GM21515 (cell line): ENCODE data around the gene PROC.
"Not testable (repeated sequence)": the region's sequence is repeated elsewhere in the genome, so short reads cannot be mapped to it uniquely, and the experiment has no call there.

Experiments
- ATAC-seq: cut with Tn5 transposase; IDR thresholded peaks from one replicate; pipeline ENCODE4 v1.9.1; 2021; ENCODE audit not compliant: unreplicated experiment

Gene PROC

DNA sequence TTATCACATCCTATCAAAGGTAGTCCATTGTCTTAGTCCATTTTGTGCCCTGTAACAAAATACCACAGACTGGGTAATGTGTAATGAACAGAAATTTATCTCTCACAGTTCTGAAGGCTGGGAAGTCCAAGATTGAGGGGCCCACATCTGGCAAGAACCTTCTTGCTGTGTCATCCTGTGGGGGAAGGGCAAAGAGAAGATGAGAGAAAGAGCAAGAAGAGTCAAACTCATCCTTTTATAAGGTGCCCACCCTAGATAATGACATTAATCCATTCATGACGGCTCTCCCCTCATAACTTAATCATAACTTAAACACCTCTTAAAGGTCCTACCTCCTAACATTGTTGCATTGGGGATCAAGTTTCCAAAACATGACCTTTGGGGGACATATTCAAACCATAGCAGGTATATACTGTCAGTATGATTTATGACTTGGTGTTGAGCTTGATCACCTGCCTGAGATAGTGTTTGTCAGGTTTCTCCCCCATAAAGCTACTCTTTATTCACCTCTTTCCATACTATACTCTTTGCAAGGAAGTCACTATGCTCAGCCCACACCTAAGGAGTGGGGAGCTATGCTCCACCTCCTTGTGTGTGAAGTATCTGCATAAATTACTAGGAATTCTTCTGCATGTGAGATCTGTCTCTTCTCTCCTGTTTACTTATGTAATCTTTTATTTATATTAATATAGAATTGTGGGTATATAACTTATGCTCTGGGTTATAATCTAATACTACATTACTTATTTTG lies 25.2 kb upstream of the PROC start:
- no peak for ATAC-seq

DNA sequence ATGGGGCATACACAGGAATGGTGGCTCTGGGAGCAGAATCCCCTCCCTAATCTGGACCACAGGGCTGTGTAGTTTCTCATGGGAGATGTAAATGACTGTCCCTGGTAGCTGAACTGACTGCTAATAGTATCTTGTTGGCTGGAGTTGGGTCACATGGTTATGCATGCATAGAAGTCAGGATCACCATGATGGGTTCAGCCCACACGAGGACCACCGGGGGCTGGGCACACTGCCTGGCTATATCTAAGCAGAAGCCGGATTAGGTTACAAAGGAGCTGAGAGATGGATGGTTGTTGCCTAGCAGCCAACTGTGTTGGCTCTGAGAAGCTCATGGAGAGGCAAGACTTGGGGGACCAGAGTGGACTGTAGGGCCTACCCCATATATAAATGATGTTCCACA lies 23.7 kb upstream of the PROC start:
- no peak for ATAC-seq

- no peak for ATAC-seq
Observed at GRCh38 chr2:127397568-127398238, 20.5 kb upstream of the PROC start.

DNA sequence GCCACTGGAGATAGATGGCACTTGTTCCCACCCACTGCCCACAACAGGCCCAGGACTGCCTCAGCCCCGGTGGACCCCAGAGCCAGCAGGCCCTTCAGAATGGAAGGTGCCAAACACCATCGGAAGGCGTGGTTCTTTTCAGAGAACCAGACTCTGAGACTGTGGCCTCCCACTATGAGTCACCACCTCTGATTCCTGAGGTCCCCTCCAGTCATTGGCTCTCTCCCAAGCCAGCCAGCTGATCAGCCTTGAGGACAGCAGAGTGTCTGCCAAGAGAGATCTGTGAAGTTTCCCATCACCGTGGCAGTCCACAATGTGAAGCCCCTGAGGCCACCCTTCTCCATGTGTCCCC lies 20.0 kb upstream of the PROC start:
- ATAC-seq: peak; percentile 86

DNA sequence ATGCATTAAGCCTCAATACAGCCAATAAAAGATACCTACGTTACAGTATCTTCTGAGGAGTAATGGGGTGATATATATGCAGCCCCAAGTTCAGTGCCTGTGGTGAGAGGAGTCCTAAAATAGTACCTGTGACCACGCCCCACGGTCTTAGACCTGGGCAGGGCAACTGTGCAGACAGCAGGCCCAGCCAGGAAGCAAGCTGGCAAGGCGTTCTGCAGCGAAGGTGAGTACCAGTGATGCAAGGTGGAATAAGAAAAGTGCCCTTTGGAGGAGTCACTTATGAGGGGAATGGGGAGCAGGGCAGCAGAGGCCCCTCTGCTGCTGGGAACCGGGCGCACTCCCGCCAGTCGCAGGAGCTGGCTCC lies 17.7 kb upstream of the PROC start:
- no peak for ATAC-seq

- ATAC-seq: no peak
Observed at GRCh38 chr2:127400897-127401756, 17.1 kb upstream of the PROC start.

DNA sequence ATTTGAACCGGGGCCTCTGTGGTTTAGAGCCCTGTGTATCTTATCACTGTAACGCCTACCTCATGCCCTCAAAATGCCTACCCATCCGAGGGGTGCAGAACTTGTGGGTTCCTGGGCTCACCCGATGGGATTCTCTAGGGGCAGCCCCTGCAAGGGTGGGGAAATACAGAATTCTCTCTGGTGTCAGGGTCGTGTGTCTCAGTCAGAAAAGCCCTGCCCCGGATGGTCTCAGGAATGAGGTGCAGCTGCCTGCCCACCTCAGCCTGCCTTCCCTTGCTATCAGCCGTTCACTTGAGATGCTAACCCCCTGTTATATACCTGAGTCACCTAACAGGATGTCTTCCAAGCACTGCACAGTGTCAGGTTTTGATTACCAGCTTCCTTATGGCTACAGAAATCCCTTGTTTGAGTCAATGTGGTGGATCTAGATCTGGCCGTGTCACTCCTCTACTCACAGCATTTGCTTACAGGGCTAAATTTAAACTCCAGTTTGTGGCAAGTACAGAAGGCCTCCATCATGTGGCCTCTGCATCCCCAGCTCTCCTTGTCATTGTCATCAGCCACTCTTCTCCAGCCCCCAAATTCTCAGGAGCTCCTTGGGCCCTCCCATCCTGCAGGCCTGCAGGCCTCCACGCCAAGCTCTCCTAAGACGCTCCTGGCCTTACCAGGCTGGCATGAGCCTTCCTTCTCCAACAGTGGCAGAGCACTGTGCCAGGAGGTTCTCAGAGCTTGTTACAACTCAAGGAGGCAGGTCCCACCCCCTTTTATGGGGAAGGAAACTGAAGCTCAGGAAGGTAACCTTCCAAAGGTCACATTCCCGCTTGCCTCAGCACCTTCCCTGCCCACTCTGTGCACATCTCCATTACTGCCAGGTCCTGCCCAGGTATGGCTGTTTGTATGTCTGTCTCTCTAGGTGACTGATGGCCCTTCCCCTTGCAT lies 16.2 kb upstream of the PROC start:
- no peak for ATAC-seq

DNA sequence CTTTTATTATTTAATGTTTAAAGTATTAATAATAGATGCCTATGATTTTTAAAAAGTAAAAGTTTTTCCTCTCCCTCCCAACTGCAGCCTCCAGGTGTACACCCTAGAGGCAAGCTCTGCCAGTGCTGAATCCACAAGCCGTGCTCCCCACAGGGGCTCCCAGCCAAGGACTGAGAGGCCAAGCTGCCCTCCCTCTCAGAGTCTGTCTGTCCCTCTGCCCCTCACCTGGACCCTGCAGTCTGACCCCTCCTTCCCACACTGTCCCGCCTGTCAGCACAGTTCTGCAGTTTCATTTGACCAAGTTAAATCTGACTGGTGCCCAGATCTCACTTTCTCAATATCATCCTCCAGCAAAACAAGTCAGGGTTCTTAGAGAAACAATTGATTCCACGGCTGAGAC lies 14.8 kb upstream of the PROC start:
- ATAC-seq: no peak

- ATAC-seq: no peak
Observed at GRCh38 chr2:127404466-127405254, 13.6 kb upstream of the PROC start.

- no peak for ATAC-seq
Observed at GRCh38 chr2:127405255-127405610, 13.0 kb upstream of the PROC start.

DNA sequence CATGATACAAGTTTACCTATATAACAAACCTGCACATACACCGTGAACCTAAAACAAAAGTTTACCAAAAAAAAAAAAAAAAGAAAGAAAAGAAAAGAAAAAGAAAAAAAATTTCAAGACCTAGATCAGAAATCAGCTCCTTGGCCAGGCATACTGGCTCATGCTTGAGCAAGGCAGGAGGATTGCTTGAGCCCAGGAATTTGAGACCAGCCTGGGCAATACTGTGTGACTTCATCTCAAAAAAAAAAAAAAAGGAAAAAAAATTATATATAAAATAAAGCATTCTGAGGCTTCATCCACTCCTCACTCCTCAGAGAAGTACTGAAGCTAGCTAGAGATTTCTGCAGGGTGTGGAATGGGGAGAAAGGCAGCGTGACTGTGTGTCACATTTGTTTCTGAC lies 11.8 kb upstream of the PROC start:
- ATAC-seq: no peak

DNA sequence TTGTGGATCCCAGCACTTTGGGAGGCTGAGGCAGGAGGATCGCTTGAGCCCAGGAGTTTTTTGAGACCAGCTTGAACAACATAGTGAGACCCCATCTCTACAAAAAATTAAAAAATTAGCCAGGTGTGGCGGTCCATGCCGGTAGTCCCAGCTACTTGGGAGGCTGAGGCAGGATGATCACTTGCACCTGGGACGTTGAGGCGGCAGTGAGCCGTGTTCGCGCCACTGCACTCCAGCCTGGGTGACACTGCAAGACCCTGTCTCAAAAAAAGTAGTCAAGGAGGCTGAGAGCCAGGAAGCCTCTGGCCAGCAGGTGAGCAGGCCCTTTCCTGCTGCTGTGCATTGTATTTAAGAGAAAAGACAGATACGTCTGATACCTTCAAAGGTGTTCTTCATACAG lies 11.1 kb upstream of the PROC start:
- no peak for ATAC-seq

DNA sequence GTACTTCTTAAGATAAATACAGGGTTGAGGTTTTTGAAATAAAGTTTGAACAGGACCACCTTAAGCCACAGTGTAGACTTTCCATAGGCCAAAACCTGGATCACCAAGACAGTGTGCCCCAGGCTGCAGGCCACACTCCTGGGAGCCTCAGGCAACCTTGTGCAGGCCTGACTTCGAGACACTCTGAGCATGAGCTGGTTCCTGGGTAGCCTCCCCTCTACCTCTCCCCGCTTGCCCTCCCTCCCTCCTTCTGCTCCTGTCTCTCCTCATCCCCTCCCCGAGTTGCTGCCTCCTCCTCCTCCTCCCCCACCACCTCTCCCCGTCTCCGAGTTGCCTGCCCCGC lies 10.6 kb upstream of the PROC start:
- peak; percentile 14 for ATAC-seq

DNA sequence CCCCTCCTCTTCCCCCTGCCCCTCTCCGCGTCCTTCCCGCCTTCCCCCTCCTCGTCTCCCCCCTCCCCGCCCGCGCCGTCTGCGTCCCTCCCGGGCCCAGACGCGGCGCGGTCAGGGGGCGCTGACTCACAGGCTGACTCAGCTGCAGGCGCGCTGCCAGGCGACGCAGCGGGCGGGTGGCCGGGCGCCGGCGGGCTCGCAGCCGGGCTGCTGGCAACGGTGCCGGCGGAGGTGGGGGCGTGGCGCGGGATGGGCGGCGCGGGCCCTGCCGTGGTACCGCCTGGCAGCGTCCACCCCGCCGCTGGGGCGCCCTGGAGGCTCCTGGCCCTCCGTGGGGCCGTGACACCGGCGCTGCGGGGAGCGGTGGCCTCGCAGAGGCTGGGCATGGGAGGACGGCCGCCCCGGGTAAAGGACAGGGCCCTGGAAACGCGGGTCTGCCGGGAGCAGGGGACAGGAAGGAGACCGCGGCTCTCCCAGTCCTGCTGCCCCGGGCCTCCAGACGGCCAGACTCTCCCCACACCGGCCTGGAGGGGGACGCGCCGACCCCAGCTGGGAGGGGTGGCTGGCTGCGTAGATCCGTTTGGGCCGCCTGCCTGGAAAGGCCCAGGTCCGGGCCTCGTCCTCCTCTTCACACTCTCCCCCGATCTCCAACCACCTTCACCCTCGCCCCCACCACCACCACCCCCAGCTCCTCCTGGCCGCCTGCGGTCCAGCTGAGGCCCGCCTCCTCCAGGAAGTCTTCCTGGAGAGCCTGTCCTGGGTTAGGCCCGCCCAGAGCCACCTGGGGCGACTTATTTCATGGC lies 10.0 kb upstream of the PROC start:
- peak; percentile 68 for ATAC-seq

DNA sequence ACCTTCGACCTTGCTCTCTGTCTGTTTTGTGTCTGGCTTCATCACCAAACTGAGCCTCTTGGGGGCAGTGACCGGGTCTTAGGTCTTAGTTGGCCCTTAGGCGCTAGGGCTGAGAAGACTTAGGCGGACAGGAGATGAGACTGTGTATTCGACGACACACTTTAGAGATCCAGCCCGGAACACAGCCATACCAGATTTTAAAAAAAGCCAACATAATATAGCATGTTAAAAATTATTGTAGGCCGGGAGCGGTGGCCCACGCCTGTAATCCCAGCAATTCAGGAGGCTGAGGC lies 9.5 kb upstream of the PROC start:
- no peak for ATAC-seq

DNA sequence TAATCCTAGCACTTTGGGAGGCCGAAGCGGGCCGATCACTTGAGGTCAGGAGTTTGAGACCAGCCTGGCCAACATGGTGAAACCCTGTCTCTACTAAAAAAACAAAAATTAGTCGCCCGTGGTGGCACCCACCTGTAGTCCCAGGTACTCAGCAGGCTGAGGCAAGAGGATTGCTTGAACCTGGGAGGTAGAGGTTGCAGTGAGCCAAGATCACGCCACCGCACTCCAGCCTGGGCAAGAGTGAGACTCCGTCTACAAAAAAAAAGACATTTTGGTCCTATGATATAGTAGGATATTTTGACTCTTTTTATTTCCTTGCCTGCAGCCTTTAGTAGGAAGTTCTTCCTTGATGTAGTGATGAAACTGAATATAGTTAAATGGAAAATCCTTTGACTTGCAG lies 8.5 kb upstream of the PROC start:
- not testable (repeated sequence) for ATAC-seq

DNA sequence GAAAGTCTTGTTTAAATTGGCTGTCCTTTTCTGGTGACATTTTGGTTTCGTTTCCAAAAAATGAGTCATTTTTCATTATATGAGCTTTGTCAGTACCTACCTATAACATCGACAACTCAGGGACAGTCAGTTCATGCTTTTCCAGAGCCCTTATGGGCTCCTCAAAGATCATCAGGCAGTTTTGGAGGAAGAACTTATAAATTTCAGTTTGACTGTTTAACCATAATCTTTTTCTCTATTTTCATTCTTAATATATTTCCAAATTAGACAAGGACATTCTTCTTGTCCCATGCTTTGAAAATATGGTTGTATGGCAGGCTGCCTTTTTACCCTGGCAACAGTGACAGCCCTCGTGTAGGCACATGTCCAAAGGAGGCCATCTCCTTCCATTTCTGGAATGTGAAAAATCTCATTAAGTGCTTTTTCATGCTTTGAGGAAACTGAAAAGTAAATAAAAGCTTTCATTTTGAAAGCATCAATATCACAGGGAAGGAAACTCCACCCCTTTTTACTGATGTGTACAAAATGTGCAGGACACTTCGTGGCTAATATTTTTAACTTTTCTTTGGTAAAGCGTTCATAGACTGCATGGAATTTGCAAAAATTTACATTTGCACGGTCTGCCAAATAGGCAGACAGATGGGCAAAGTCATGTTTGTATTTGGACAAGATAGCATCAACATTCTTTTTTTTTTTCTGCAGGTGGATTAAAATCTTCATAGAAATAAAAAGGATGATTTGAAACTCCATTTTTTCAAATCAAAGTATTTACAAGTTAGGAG lies 7.2 kb upstream of the PROC start:
- peak; percentile 51 for ATAC-seq

DNA sequence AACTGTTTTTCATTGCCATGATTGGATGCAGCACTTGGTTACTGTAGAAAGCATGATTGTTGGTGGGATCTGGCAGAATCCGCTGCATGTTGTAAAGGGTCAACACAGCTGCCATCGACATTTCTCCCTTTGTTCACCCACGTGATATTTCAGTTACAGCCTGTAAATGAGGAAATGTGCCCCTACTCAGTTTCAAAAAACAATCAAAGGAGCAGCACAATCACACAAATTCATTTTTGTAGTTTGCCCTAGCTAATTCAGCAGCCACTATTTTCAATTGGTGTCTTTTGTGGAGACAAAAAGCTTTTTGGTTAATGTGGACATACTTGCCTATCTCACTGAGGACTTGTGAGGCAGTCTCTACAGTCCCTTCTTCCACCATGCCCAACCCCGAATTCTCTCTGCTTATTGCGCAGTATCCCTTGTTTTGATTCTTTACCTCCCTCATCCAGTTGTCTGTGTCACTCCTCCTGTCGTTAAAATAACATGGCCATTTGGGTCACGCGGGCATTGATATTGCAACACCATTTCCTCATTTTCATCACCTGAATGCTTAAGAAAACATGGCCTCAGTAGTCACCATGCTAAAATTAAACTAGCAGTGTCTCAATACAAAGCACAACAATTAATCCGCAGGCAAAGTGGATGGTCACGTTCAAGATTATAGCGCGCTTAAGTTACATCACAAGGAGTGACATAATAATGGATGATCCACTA lies 6.4 kb upstream of the PROC start:
- no peak for ATAC-seq
